Osteoblast (primary cell): ENCODE results near the gene CCDC50. TPM values are rescaled to one million over a fixed set of nuclear protein-coding genes. Genes with fewer than 3 reads are reported as not detected.

Experiments
- DNase-seq: peaks from one replicate; pipeline ENCODE4 v3.0.0; 2011; ENCODE audit warnings: low spot score, mixed read lengths; ENCODE audit not compliant: insufficient read length; ENCODE audit errors: missing footprints
- H2AFZ ChIP-seq: 2 replicates; pipeline ENCODE4 v1.6.0; 2011; ENCODE audit warnings: mild to moderate bottlenecking, low read length
- H3K27ac ChIP-seq: 2 replicates; pipeline ENCODE4 v1.5.1; 2011; ENCODE audit warnings: mild to moderate bottlenecking, low read depth, low read length, moderate library complexity
- H3K27me3 ChIP-seq: 2 replicates; pipeline ENCODE4 v1.6.0; 2012; ENCODE audit warnings: mild to moderate bottlenecking, control low read depth, inconsistent platforms, low read length, moderate library complexity; ENCODE audit not compliant: insufficient read depth
- H3K36me3 ChIP-seq: 2 replicates; pipeline ENCODE4 v1.5.1; 2011; ENCODE audit warnings: mild to moderate bottlenecking, low read length, control low read depth, moderate library complexity; ENCODE audit not compliant: insufficient read depth
- H3K4me1 ChIP-seq: 2 replicates; pipeline ENCODE4 v1.5.1; 2011; ENCODE audit warnings: mild to moderate bottlenecking, low read length, control low read depth, moderate library complexity; ENCODE audit not compliant: insufficient read depth
- H3K4me2 ChIP-seq: 2 replicates; pipeline ENCODE4 v1.6.0; 2011; ENCODE audit warnings: mild to moderate bottlenecking, low read length; ENCODE audit not compliant: insufficient read depth
- H3K4me3 ChIP-seq: fragments of 200-600 bp; sonication (generic); 3 replicates; pipeline ENCODE4 v1.5.1; 2012; ENCODE audit warnings: mild to moderate bottlenecking, low read length, inconsistent platforms; ENCODE audit not compliant: insufficient read depth
- H3K79me2 ChIP-seq: 2 replicates; pipeline ENCODE4 v1.6.0; 2012; ENCODE audit warnings: mild to moderate bottlenecking, low read length, control low read depth, inconsistent platforms; ENCODE audit not compliant: insufficient read depth
- H3K9me3 ChIP-seq: 2 replicates; pipeline ENCODE4 v1.5.1; 2011; ENCODE audit warnings: low read depth, low read length, control low read depth
- H4K20me1 ChIP-seq: 2 replicates; pipeline ENCODE4 v1.6.0; 2012; ENCODE audit warnings: mild to moderate bottlenecking, low read length, control low read depth; ENCODE audit not compliant: insufficient read depth
- total RNA-seq: library from RNA; depleted of rRNA; stranded (reverse); fragments of >200 nt; gene quantifications from 2 replicates; pipeline ENCODE4 v1.2.3, GENCODE V29; 2012
- TF ChIP-seq, protein P1 (sequence below): IDR thresholded peaks from 2 replicates; pipeline ENCODE4 v1.5.1; 2011; ENCODE audit warnings: mild to moderate bottlenecking, low read depth, low read length, moderate library complexity; ENCODE audit errors: extremely low read depth

CCDC50 gene
- total RNA-seq, 1 donor: 78.2 TPM

DNA sequence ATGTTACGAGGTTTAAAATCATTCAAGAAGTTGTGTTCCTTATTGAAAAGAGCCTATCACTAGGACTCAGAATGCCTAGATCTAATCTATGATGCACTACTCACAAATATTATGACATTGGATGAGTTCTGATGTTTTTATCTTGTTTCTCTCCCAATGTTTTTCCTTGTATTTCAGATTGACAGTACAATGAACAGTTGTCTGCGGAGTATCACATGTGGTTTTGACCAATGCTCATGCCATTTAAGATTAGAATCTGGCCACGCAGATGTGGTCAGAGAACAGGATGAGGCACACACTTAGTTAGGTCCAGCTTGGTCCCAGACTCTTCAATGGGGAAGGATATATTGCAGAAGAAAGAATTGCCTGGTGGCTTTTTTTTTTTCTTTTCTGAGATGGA lies 25.6 kb upstream of the CCDC50 start:
- Histone ChIP-seq H3K27me3 (no peaks in the 10 kb centered on the region), H3K9me3 (no peaks in the 10 kb centered on the region), H3K4me1 (no peaks in the 10 kb centered on the region), H3K4me3 (no peak overlapping the region), H3K36me3 (no peaks in the 10 kb centered on the region), H3K4me2 (no peak overlapping the region), H4K20me1 (no peaks in the 10 kb centered on the region), H3K27ac (no peak overlapping the region), H2AFZ (no peak overlapping the region), H3K79me2 (no peaks in the 10 kb centered on the region)
- no peak for DNase-seq
- TF ChIP-seq, protein P1, sequence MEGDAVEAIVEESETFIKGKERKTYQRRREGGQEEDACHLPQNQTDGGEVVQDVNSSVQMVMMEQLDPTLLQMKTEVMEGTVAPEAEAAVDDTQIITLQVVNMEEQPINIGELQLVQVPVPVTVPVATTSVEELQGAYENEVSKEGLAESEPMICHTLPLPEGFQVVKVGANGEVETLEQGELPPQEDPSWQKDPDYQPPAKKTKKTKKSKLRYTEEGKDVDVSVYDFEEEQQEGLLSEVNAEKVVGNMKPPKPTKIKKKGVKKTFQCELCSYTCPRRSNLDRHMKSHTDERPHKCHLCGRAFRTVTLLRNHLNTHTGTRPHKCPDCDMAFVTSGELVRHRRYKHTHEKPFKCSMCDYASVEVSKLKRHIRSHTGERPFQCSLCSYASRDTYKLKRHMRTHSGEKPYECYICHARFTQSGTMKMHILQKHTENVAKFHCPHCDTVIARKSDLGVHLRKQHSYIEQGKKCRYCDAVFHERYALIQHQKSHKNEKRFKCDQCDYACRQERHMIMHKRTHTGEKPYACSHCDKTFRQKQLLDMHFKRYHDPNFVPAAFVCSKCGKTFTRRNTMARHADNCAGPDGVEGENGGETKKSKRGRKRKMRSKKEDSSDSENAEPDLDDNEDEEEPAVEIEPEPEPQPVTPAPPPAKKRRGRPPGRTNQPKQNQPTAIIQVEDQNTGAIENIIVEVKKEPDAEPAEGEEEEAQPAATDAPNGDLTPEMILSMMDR: no peak

DNA sequence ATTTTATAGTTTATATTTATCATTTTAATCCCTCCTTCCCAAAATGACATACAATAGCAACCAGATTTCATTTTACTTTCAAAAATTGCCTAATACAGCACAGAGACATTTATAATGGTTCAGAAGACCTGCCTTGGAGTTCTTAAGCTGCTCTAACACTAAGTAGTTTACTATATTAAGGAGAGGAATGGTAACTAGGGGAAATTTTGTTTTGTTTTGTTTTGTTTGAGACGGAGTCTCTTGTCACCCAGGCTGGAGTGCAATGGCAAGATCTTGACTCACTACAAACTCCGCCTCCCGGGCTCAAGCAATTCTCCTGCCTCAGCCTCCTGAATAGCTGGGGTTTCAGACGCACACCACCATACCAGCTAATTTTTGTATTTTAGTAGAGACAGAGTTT lies 22.8 kb upstream of the CCDC50 start:
- Histone ChIP-seq H3K4me2 (no peak overlapping the region), H4K20me1 (no peaks in the 10 kb centered on the region)
- TF ChIP-seq, protein P1: no peak

DNA sequence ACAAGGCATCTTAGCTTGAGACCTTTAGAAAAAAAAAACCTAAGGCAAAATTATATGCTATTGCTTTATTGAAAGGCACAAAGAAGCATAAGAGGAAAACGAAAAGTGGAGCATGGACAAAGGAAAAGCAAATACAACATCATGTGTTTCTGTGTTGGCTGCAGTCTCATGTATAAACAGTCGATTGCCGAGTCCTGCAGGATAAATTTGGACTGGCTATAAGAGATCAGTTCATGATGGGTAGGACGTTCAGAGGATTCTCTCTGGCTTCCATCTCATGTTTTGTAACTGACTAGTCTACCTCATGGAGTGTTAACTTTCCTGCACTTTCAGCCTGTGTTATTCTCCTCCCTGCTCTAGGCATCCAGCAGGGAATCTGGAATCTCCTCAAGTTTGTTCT lies 21.9 kb upstream of the CCDC50 start:
- Histone ChIP-seq H3K4me2 (no peak overlapping the region), H3K9me3 (no peaks in the 10 kb centered on the region), H3K4me3 (no peak overlapping the region), H3K79me2 (no peaks in the 10 kb centered on the region), H3K36me3 (no peaks in the 10 kb centered on the region), H3K4me1 (no peaks in the 10 kb centered on the region), H2AFZ (no peak overlapping the region), H4K20me1 (no peaks in the 10 kb centered on the region), H3K27ac (no peak overlapping the region), H3K27me3 (no peaks in the 10 kb centered on the region)
- DNase-seq: no peak
- TF ChIP-seq, protein P1: no peak

More for the DNA sequence above, 22.8 kb upstream of the CCDC50 start:
- H3K27ac ChIP-seq: no peak overlapping the region
- H3K27me3 ChIP-seq: no peaks in the 10 kb centered on the region
- no peaks in the 10 kb centered on the region for H3K79me2 ChIP-seq
- H3K4me1 ChIP-seq: no peaks in the 10 kb centered on the region
- no peaks in the 10 kb centered on the region for H3K9me3 ChIP-seq
- no peaks in the 10 kb centered on the region for H3K36me3 ChIP-seq
- no peak for DNase-seq
- no peak overlapping the region for H3K4me3 ChIP-seq
- no peak overlapping the region for H2AFZ ChIP-seq

DNA sequence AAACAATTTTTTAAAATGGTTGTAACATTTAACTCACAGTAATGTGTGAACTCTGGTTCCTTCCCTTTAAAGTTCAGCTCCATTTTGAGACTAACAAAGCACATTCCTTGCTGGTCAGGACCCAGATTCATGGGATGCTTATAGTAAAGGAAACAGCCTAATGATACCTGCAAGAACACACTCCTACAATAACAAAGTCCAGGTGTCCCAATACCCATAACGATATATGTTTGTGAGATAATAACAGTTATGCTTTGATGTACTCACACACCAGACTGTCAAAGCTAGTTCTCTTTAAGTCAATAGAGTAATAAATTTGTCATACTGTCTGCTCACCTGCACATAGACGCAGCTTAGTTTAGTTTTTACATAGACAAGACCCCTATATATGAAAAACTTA lies 15.9 kb upstream of the CCDC50 start:
- H3K9me3 ChIP-seq: no peaks in the 10 kb centered on the region
- H3K4me3 ChIP-seq: no peak overlapping the region
- no peaks in the 10 kb centered on the region for H3K79me2 ChIP-seq
- H3K27me3 ChIP-seq: no peaks in the 10 kb centered on the region
- DNase-seq: no peak
- H3K36me3 ChIP-seq: no peaks in the 10 kb centered on the region
- TF ChIP-seq, protein P1: no peak
- no peak overlapping the region for H3K4me2 ChIP-seq
- no peak overlapping the region for H3K27ac ChIP-seq
- no peak overlapping the region for H2AFZ ChIP-seq
- no peaks in the 10 kb centered on the region for H3K4me1 ChIP-seq
- no peaks in the 10 kb centered on the region for H4K20me1 ChIP-seq
